Activated naive CD8-positive, alpha-beta T cell treated with anti-CD3 and anti-CD28 coated beads, Interleukin-2, amount 50 U/mL, for 16 hours (primary cell): ENCODE results near the gene KSR1.

ENCODE experiments used
- DNase-seq: peaks from one replicate; pipeline ENCODE4 v3.0.0-alpha.2; 2020; ENCODE audit warnings: low read depth, low spot score

The KSR1 gene

DNA sequence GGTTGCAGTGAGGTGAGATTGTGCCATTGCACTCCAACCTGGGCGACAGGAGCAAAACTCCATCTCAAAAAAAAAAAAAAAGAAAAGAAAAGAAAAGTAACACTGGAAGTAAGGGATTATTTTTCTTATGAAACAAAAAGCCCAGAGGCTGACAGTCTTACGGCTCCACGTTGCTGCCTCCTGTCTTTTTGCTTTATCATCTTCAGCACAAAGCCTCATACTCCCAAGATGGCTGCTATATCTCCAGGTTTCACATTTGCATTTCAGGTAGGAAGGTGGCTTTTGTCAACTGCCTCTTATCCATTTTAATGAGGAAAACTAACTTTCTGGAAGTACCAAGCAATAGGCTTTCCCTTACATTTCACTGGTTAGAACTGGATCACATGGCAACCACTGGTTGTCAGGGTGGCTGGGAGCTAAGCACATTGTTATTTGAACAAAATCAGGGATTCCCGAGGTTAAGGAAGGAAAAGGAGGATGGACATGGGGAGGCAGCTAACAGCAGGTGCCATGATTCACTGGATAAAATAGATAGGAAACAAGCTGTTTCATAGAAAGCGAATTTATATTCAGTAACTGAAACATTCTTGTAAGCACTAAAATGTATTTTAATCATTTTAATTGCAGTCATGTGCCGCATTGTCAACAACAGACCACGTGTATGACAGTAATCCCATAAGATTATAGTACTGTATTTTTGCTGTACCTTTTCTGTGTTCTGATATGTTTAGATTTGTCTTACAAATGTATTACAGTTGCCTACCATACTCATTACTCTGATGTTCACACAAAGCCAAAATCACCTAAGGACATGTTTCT lies 58.6 kb downstream of the KSR1 start:
- no peak for DNase-seq

DNA sequence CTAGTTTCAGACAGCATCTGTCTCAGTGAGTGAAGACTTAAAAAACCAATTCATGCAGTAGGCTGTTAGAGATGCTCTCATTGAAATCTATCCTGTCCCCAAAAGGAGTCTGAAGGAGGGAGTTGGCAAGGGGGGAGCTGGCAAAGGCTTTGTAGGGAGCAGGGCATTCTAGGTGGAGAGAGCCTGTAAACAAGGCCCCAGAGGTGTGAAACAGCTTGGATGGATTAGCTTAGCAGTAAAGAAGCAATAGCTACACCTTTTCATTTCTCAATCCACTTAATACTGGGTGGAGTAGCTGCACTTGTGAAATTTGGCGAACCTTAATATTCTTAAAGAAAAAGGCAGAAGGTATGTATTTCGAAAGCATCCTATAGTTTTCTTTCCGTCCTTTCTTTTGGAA lies 61.8 kb downstream of the KSR1 start:
- DNase-seq: no peak

DNA sequence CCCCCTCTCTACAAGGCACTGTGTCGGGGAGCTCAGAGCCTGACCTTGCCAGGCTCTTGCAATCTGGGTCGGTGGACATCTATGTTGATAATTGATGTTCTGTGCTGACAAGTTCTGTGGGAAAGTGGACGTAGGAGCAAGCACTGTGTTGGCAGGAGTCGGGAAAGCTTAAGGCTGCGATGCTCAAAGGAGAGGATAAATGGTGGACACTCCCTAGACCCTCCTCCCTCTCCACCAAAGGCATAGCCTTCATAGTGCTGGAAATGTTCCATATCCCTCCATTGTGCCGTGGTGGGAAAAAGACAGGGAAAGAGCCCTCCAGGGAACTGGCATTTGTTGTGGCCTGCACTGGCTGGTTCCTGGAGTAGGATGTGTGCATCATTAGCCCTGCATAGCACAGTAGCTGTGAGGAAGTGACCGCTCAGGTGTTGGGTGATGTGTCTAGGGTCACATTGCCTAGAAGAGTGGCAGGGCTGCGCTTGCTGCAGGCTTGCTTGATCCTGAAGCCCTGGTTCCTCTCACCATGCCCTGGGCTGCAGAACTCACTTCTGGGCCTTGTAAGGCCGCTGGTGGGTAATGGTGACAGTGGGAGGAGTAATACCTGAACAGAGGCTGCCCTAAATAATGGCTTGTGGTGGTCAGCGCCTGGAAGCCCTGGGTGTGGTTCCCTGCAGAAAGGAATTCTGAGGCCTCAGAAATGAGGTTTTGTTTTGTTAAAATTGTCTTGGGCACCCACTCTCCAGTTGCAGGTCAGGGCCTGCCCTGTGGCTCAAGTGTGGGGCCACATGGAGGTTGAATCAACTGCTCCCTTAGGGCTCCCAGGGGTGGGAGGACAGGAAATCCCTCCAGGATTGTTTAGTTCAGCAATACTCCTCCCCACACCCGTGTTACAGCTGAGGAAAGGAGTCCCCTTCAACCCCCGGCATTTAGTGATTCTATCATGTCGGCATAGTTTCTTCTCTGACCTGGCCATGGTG lies 62.6 kb downstream of the KSR1 start:
- DNase-seq: no peak

DNA sequence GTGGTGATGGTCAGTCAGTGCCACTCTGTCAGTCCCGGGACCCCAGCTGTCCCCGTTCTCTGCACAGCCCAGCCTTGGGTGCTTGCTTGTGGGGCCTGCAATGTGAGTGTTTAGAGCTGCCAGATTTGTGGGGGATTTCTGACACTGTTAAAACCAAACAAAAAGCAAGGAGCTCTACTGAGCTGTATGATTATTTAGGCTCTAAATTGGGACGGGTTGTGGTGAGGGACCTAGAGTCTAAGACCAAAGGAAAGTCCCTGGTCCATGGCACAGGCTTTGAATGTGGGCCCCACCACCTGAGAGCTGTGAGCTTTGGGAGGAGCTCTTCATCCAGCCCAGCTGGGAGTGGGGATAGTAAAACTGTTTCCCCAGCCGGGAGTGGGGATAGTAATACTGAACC lies 63.3 kb downstream of the KSR1 start:
- DNase-seq: no peak

DNA sequence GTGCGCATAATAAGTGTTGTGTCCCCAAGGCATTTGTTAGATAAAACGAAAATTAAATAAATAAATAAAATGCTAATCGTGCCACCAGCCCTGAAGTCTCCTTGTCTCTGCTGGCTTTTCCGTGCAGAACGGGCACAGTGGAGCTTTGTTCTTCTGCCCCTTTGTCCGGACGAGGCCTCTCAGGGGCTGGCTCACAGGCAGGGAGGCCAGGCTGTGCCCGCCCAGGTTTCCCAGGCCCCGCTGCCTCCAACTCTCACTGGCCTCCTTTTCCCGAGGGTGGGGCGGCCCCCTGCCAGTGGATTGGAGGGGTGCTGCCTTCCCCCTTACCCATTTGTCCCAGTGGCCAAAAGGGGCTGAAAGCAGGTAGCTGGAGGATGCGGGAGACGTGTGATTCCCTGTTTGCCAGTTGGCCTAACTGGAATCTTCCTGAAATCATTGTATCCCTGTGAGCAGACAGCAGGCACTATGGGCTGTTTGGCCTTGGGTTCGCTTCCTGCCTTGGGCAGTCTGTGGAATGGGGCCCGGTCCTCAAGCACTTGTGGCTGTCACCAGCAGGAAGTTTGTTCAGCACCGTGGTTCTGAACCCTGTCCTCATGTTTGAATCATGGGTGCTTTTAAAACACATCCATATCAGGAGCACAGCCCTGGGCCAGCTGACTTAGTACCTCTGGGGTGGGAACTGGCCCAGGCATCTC lies 64.4 kb downstream of the KSR1 start:
- DNase-seq: no peak

DNA sequence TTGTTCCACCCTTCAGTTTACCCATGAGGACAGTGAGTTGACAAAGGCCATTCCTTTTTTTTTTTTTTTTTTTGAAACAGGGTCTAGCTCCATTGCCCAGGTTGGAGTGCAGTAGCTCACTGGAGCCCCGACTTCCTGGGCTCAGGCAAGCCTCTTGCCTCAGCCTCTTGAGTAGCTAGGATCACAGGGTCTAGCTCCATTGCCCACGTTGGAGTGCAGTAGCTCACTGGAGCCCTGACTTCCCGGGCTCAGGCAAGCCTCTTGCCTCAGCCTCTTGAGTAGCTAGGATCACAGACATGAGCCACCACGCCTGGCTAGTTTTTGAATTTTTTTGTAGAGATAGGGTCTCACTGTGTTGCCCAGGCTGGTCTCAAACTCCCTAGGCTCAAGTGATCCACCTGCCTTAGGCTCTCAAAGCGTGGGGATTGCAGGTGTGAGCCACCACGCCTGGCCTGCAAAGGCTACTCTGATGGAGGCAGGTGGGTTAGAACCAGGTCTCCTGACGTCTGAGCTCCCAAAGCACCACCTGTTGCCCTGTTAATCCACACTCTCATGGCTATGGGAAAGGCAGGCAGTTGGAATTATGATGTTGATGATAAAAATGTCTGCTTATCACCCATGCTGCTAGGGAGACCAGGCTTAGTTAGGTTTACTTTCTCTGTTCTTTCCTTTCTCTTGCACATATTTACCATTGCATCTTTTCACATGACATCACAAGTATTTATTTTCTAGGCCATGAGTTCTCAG lies 65.2 kb downstream of the KSR1 start:
- no peak for DNase-seq

DNA sequence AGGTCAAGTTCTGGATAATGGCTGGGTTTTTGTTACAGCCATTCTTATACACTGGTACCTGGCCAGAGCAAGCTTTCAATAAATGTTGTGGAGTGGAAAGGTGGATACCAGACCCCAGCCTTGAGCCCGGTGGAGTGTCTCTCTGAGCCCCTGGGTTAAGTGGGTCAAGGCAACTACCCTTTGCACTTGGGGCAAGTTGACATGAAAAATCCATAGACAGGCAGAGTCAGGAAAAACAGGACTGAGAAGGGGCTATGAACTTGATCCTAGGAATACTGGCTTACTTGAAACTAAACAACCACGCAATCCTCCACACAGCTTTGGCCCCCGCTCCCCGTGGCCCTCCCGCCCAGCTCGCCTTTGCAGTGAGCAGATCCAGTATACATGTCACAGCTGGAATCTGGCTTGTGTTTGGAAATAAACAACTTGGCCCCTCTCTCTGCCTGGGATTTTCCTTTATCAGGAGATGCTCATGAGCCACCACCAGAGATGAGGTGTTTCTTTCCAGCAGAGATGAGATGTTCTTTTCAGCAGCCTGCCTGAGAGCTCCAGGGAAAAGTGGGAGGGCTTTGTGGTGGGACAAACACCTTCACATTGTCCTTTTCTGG lies 65.9 kb downstream of the KSR1 start:
- no peak for DNase-seq

DNA sequence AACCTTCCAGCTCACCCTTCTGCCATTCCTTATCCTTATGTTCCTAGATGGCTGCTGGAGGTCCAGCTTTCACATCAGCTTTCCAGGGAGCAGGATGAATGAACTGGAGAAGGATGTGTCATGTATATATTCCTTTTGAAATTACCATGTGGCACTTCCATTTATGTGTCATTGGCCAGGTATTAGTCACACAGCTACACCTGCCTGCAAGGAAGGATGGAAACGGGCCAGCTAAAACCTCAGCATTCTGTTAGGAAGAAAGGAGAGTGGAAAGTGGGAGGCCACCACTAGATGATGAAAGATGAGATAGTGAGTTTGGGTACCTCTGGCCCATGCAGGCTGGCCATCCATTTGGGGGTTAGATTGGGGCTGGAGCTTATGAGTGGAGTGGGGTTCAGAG lies 67.5 kb downstream of the KSR1 start:
- DNase-seq: no peak

DNA sequence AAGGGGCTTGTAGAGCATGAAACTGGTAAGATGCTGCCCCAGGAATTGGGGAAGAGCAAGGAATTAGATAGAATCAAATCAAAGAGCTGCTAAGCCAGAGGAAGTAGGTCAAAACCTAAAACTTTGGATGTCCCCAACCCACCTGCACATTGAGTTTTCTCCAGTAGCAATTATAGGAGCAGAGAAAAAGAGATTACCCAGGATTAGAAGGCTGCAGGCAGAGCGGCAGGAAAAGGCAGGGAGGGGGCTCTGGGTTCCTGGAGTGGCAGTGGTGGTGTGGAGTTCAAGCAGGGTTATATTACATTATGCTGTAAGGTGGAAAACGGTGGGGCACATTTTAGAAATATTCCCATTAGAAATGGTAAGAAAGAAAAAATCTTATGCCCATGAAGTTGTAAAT lies 68.3 kb downstream of the KSR1 start:
- no peak for DNase-seq

DNA sequence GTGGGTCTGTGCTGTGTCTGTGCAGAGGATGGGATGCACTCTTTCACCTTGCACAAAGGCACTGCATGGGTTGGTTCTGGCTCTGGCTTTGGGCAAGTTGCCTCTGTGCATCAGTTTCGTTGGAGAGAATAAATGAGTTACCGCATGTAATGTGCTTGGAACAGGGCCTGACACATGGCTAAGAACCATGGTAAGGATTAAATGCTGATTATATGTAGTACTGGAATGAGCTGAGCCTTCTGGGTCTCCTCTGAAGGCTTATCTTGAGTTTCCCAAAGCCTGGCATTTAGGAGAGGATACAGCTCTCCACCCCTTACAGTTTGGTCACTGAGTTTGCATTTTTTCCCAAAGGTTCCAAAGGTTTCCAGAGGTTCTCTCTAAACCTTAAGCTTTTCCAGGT lies 69.1 kb downstream of the KSR1 start:
- DNase-seq: no peak

DNA sequence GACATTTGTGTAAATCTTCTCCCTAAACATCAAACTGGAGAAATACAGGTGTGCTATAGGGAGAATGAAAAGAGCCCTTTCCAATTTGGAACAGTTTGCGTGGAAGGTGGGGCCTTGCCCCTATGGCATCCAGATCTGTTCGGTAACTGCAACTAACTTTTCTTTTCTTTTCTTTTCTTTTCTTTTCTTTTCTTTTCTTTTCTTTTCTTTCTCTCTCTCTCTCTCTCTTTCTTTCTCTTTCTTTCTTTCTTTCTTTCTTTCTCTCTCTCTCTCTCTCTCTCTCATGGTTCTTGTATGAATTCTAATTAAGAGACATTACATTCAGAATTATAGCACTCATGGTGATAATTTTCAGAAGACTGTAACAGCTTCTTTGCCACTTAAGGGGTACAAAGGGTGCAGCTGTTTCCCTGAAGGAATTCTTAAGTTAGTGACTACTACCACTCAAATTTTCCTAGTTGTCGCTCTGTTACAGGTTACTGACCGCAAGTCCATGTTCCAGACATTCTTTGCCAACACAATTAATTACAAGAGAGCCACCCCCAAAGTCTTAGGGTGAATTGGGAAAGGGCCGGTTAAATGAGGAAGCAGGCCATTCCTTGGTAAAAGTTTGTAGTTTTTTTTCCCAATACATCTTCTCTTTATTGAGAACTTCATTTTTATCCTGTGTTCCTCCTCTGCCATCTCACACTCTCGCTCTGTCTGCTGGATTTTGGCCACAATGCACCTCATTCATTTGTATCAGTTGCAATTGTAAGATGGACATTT lies 69.8 kb downstream of the KSR1 start:
- DNase-seq: no peak

DNA sequence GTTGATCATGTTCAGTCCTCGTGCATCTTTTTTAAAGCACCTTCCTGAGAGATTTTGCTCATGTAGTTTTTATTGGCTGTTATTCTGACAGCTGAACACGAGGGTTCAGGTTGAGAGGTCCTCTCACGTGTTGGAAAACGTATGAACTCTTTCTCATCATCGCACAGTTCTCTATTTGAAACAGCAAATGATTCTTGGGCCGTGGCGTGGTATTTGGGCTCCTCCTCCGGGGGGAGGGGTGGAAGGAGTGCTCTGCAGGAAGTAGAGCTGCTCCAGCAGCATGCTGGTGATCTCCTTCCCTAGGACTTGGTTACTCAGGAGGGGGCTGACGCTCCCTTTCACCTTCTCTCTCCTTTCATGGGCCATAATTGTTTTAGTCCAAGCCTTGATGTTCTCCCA lies 70.4 kb downstream of the KSR1 start:
- DNase-seq: no peak

DNA sequence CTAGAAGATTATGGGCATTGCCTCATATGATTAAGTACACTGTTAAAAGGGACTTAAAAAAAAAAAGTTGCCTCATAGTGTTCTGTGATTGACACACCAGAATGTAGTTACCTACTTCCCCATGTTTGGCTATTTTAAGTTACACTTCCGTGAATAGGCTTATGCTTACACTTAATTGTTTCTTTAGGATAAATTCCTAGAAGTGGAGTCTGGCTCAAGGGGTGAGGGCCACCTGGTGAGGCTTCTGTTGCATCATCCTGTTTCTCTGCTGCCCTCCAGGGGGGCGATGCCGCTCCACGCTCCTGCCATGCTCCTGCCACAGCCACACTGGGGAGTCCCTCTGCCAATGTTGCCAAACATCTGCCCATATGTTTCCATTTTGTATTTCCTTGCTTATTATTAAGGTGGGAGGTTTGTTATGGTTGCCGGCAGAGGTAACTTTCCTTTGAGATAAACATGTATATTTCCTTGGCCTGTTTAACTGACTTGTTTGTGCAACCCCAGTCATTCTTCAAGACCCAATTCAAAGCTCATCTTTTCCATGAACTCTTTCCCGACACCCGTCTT lies 73.1 kb downstream of the KSR1 start:
- no peak for DNase-seq

DNA sequence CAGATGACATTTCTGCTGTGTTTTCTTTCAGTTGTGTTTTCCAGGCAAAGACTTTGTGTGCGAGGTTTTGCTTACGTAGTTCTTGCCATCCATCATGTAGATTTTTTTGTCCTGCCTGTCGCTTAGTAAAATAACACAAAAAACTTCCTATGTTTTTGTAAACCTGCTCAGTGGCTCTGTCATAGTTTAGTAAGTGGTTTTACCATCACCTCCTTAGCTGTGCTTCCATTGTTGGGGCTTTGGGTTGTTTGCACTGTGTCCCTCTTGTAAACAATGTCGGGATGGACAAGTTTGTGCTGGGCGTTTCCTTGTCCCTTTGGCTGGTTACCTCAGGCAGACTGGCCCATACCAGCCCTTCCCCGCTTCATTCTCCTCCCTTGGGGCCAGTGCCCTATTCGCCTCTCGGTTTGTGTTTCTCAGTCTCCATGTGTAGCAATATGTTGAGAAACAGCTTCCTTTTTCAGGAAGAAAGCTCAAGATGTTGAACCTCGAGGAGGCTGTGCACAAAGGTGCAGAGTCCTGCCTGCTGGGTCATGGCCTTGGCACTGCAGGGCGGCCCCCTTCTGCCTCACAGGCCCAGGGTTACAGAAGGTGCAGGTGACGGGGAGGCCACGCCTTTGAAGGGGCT lies 74.6 kb downstream of the KSR1 start:
- DNase-seq: no peak

DNA sequence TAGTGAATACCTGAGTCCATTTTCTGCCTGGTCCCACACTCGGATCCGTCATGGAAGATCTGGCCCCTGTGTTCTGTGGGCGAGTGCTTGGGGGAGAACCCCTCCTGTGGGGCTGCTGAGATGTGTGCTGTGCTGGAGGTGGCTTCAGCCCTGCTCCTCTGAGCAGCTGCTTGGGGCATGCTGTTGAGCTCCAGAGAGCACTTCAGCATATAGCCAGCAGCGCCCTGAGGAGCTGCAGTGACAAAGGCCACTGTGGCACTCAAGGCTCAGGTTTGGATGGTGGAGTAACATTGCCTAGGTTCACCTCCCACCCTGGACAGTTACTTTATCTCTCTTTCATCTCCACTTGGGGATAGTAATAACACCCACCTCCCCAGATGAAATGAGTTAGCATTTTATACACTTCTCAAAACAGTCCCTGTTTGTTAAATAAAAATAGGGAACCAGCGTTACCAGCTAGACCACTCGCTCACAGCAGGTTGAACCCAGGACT lies 75.3 kb downstream of the KSR1 start:
- no peak for DNase-seq

DNA sequence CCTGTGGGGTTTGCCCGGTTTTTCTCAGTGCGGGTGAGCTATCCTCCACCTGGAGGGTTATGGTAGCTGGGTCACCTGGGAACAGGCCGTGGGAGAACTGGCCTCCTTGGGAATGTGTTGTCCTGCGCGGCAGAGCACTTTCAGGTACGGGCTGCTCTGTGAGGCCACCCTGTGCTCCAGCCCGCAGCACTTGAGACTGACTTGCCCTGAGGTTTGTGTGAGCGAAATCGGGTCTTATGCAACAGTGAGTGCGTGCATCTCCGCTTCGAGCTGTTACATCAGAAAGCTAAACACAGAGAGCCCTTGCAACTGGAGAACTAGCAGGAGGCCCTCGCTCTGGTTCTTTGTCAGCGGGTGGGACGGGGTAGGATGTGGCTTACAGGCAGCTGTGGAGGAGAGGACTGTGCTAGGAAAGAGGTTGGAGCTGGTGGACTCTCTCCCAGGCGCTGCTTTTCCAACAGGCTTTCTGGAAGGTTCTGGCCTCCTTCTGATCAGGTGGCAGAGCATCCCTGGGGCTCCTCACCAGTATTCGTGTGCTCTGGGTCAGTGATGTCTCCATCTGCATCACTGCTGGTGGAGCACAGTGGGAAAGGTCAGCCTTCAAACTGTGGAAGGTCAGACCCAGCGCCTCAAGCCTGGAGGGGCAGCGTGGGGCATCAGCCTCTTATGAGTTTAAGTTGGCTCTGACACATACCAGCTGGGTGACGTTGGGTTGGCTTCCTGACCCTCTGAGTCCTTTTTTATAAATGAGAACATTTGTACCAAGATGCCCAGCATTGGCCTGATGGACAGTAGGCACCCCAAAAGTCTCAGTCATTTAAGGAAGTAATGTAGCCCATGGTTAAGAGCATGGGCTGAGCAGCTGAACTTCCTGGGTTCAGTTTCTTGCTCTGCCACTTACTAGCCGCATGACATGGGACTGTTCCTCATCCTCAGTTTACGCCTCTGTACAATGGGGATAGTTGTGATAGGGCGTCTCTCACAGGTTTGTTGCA lies 76.3 kb downstream of the KSR1 start:
- no peak for DNase-seq

DNA sequence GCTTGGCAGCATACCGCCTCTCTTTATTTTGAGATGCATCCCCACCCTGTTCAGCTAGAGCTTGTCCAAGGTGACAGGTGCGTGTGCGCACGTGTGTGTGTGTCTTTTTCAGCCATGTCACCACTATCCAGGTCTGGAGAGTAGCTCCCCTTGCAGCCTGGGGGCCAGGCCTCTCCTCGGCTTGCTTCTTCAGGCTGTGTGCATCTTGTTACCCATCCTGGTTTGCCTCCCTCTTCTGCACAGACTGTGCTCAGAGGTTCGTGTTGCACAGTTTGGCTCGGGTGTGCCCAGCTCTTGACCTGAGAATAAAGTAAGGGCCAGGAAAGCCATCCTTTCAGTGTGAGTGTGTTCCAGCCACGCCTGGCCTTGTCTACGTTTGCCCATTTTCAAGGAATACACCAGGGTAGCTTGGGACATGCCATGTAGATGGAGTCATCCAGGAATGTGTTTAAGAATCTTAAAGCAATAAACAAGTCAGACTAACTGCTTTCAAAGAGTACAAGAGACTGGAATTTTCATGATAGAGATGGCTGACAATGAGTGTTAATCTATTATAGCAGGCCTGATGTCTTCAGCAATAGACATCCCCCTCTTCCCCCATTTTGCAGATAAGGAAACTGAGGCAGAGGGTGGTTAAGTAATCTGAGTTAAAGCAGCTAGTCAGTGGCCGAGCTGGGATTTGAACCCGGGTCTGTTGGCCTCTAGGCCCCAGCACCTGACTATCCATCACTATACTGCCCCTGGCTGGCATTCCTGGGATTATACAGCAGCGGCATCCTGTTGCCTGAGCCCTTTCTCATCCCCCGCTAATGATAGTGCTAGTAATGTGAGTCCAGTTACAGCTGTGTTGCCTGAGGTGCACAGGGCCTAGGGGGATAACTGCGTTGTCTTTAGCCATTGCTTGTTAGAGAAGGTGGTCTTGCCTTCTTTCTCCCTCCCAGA lies 77.9 kb downstream of the KSR1 start:
- DNase-seq: no peak
